Activated naive CD8-positive, alpha-beta T cell treated with anti-CD3 and anti-CD28 coated beads for 36 hours (primary cell): Measurements from ENCODE around the gene SLC44A1. TPM values are rescaled to one million over a fixed set of nuclear protein-coding genes. Genes with fewer than 3 reads are reported as not detected.

Experiments
- DNase-seq: peaks from one replicate; pipeline ENCODE4 v3.0.0; 2021
- H3K27ac Mint-ChIP-seq: one replicate; pipeline ENCODE4 v1.8.0; 2022; ENCODE audit warnings: mild to moderate bottlenecking, moderate library complexity, mixed read lengths
- H3K27me3 Mint-ChIP-seq: one replicate; pipeline ENCODE4 v1.8.0; 2022; ENCODE audit warnings: mild to moderate bottlenecking, mixed read lengths
- H3K36me3 Mint-ChIP-seq: one replicate; pipeline ENCODE4 v1.8.0; 2021; ENCODE audit warnings: mild to moderate bottlenecking, mixed read lengths
- H3K4me1 Mint-ChIP-seq: one replicate; pipeline ENCODE4 v1.8.0; 2021; ENCODE audit warnings: mixed read lengths
- H3K4me3 Mint-ChIP-seq: one replicate; pipeline ENCODE4 v1.8.0; 2022; ENCODE audit warnings: mild to moderate bottlenecking, moderate library complexity, mixed read lengths
- H3K9me3 Mint-ChIP-seq: one replicate; pipeline ENCODE4 v1.8.0; 2022; ENCODE audit warnings: mixed read lengths
- total RNA-seq, 2 experiments: library from RNA; stranded (reverse); gene quantifications; one replicate each; pipeline ENCODE4 v1.2.3, GENCODE V29; 2021

SLC44A1 gene
- total RNA-seq, 2 experiments from 2014 or later, result 7.4 to 7.5 TPM

- H3K9me3 Mint-ChIP-seq, result no peaks in the 10 kb centered on the region
- H3K4me3 Mint-ChIP-seq, result peak overlapping the region; percentile 39
- no peaks in the 10 kb centered on the region for H3K27me3 Mint-ChIP-seq
- H3K27ac Mint-ChIP-seq, result peak overlapping the region; percentile 39
- DNase-seq, result no peak
- H3K36me3 Mint-ChIP-seq, result peaks cover 11% of the 10 kb centered on the region
- H3K4me1 Mint-ChIP-seq, result peaks cover 18% of the 10 kb centered on the region
These were observed 97.1 kb downstream of the SLC44A1 start for GRCh38 chr9:105341434-105342146.

GRCh38 chr9:105342147-105342505, 97.7 kb downstream of the SLC44A1 start:
- Mint-ChIP-seq H3K4me3 (peak overlapping the region; percentile 39), H3K4me1 (peaks cover 18% of the 10 kb centered on the region), H3K36me3 (peaks cover 8% of the 10 kb centered on the region), H3K9me3 (no peaks in the 10 kb centered on the region), H3K27me3 (no peaks in the 10 kb centered on the region), H3K27ac (peak overlapping the region; percentile 39)
- DNase-seq, result no peak

GRCh38 chr9:105344283-105344682, 99.8 kb downstream of the SLC44A1 start:
- Mint-ChIP-seq H3K9me3 (no peaks in the 10 kb centered on the region), H3K4me3 (no peak overlapping the region), H3K27me3 (no peaks in the 10 kb centered on the region), H3K27ac (no peak overlapping the region), H3K36me3 (peaks cover 4% of the 10 kb centered on the region), H3K4me1 (peaks cover 18% of the 10 kb centered on the region)
- DNase-seq, result no peak

GRCh38 chr9:105345626-105346025, 101.2 kb downstream of the SLC44A1 start:
- H3K27ac Mint-ChIP-seq, result no peak overlapping the region
- no peak for DNase-seq
- H3K27me3 Mint-ChIP-seq, result no peaks in the 10 kb centered on the region
- H3K4me3 Mint-ChIP-seq, result no peak overlapping the region
- peaks cover 15% of the 10 kb centered on the region for H3K4me1 Mint-ChIP-seq
- peaks cover 4% of the 10 kb centered on the region for H3K36me3 Mint-ChIP-seq
- H3K9me3 Mint-ChIP-seq, result no peaks in the 10 kb centered on the region

- H3K4me1 Mint-ChIP-seq, result peaks cover 15% of the 10 kb centered on the region
- H3K27me3 Mint-ChIP-seq, result no peaks in the 10 kb centered on the region
- H3K36me3 Mint-ChIP-seq, result peaks cover 4% of the 10 kb centered on the region
- H3K4me3 Mint-ChIP-seq, result no peak overlapping the region
- DNase-seq, result no peak
- no peaks in the 10 kb centered on the region for H3K9me3 Mint-ChIP-seq
- no peak overlapping the region for H3K27ac Mint-ChIP-seq
These were observed 101.8 kb downstream of the SLC44A1 start for GRCh38 chr9:105346273-105346672.

- H3K27me3 Mint-ChIP-seq, result no peaks in the 10 kb centered on the region
- no peak overlapping the region for H3K27ac Mint-ChIP-seq
- no peak overlapping the region for H3K4me3 Mint-ChIP-seq
- H3K4me1 Mint-ChIP-seq, result peaks cover 2% of the 10 kb centered on the region
- H3K36me3 Mint-ChIP-seq, result no peaks in the 10 kb centered on the region
- no peak for DNase-seq
- H3K9me3 Mint-ChIP-seq, result no peaks in the 10 kb centered on the region
These were observed 110.0 kb downstream of the SLC44A1 start for GRCh38 chr9:105354448-105354847.

- Mint-ChIP-seq H3K9me3 (no peaks in the 10 kb centered on the region), H3K4me1 (peaks cover 14% of the 10 kb centered on the region), H3K27me3 (no peaks in the 10 kb centered on the region), H3K4me3 (no peak overlapping the region), H3K27ac (no peak overlapping the region), H3K36me3 (peaks cover 4% of the 10 kb centered on the region)
- DNase-seq, result no peak
These were observed 111.3 kb downstream of the SLC44A1 start for GRCh38 chr9:105355781-105356180.

GRCh38 chr9:105357937-105358336, 113.5 kb downstream of the SLC44A1 start:
- Mint-ChIP-seq H3K27ac (no peak overlapping the region), H3K4me3 (no peak overlapping the region), H3K27me3 (no peaks in the 10 kb centered on the region), H3K4me1 (peaks cover 16% of the 10 kb centered on the region), H3K9me3 (no peaks in the 10 kb centered on the region), H3K36me3 (peaks cover 4% of the 10 kb centered on the region)
- DNase-seq, result no peak

- DNase-seq, result peak; percentile 67
- peaks cover 16% of the 10 kb centered on the region for H3K4me1 Mint-ChIP-seq
- no peaks in the 10 kb centered on the region for H3K9me3 Mint-ChIP-seq
- no peaks in the 10 kb centered on the region for H3K27me3 Mint-ChIP-seq
- H3K27ac Mint-ChIP-seq, result peak overlapping the region; percentile 18
- H3K36me3 Mint-ChIP-seq, result peaks cover 4% of the 10 kb centered on the region
- no peak overlapping the region for H3K4me3 Mint-ChIP-seq
These were observed 115.4 kb downstream of the SLC44A1 start for GRCh38 chr9:105359892-105360291.

- Mint-ChIP-seq H3K27ac (no peak overlapping the region), H3K4me3 (no peak overlapping the region), H3K4me1 (peaks cover 16% of the 10 kb centered on the region), H3K27me3 (no peaks in the 10 kb centered on the region), H3K9me3 (no peaks in the 10 kb centered on the region), H3K36me3 (peaks cover 4% of the 10 kb centered on the region)
- DNase-seq, result no peak
These were observed 115.9 kb downstream of the SLC44A1 start for GRCh38 chr9:105360344-105360743.

GRCh38 chr9:105361873-105362272, 117.4 kb downstream of the SLC44A1 start:
- H3K27ac Mint-ChIP-seq, result no peak overlapping the region

GRCh38 chr9:105362470-105362869, 118.0 kb downstream of the SLC44A1 start:
- Mint-ChIP-seq H3K9me3 (no peaks in the 10 kb centered on the region), H3K27ac (no peak overlapping the region), H3K36me3 (peaks cover 10% of the 10 kb centered on the region), H3K27me3 (no peaks in the 10 kb centered on the region), H3K4me3 (no peak overlapping the region), H3K4me1 (peaks cover 13% of the 10 kb centered on the region)
- DNase-seq, result no peak

More at GRCh38 chr9:105361873-105362272, 117.4 kb downstream of the SLC44A1 start:
- no peaks in the 10 kb centered on the region for H3K9me3 Mint-ChIP-seq
- no peak for DNase-seq
- no peaks in the 10 kb centered on the region for H3K27me3 Mint-ChIP-seq
- H3K4me1 Mint-ChIP-seq, result peaks cover 13% of the 10 kb centered on the region
- H3K4me3 Mint-ChIP-seq, result no peak overlapping the region
- peaks cover 10% of the 10 kb centered on the region for H3K36me3 Mint-ChIP-seq

- Mint-ChIP-seq H3K9me3 (no peaks in the 10 kb centered on the region), H3K4me3 (no peak overlapping the region), H3K27ac (no peak overlapping the region), H3K36me3 (peaks cover 10% of the 10 kb centered on the region), H3K4me1 (peaks cover 13% of the 10 kb centered on the region), H3K27me3 (no peaks in the 10 kb centered on the region)
- DNase-seq, result no peak
These were observed 119.4 kb downstream of the SLC44A1 start for GRCh38 chr9:105363837-105364236.

- H3K9me3 Mint-ChIP-seq, result no peaks in the 10 kb centered on the region
- DNase-seq, result no peak
- no peak overlapping the region for H3K27ac Mint-ChIP-seq
- H3K27me3 Mint-ChIP-seq, result no peaks in the 10 kb centered on the region
- no peak overlapping the region for H3K4me3 Mint-ChIP-seq
- peaks cover 10% of the 10 kb centered on the region for H3K36me3 Mint-ChIP-seq
- H3K4me1 Mint-ChIP-seq, result no peaks in the 10 kb centered on the region
These were observed 125.5 kb downstream of the SLC44A1 start for GRCh38 chr9:105369911-105370310.

- H3K9me3 Mint-ChIP-seq, result no peaks in the 10 kb centered on the region
- H3K27me3 Mint-ChIP-seq, result no peaks in the 10 kb centered on the region
- DNase-seq, result no peak
- no peaks in the 10 kb centered on the region for H3K4me1 Mint-ChIP-seq
- no peak overlapping the region for H3K4me3 Mint-ChIP-seq
- H3K36me3 Mint-ChIP-seq, result peaks cover 6% of the 10 kb centered on the region
- no peak overlapping the region for H3K27ac Mint-ChIP-seq
These were observed 129.3 kb downstream of the SLC44A1 start for GRCh38 chr9:105373723-105374122.

- H3K27me3 Mint-ChIP-seq, result no peaks in the 10 kb centered on the region
- no peak overlapping the region for H3K4me3 Mint-ChIP-seq
- H3K27ac Mint-ChIP-seq, result no peak overlapping the region
- H3K4me1 Mint-ChIP-seq, result no peaks in the 10 kb centered on the region
- no peak for DNase-seq
- no peaks in the 10 kb centered on the region for H3K9me3 Mint-ChIP-seq
- H3K36me3 Mint-ChIP-seq, result peaks cover 6% of the 10 kb centered on the region
These were observed 130.9 kb downstream of the SLC44A1 start for GRCh38 chr9:105375323-105375722.
